ENCODE data around the gene ELP5. TPM values are rescaled to one million over a fixed set of nuclear protein-coding genes. Genes with fewer than 3 reads are reported as not detected.

The ELP5 gene
- total RNA-seq, 1 donor from 2014 or later, result 27.5 TPM

DNA sequence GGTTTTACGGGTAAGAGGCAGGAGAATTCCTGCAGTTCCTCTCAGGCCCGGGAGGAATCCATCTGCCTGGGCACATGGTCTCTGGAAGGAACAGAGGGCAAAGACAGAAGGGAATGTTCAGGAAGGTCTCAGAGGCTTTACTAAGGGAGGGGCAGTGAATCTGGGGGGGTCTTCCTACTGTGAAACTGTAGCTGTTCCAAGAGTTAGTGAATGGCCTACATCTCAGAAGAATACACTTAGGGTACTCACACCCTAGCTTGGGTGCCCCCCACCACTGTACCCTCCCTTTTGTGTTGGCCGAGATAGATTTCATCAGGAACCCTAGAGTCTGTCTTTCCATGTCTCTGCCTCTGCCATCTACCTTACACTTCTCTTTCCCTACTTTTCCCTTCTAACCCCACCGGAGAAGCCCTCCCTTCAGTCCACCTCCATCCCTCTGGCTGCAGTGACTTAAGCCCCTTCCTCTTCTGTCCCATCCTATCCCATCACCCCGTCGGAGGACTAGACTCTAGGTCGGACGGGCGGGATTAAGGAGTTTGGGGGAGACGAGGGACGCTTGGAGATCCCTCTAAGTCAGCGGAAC, 32.7 kb upstream of the ELP5 start:
- DNase-seq, result no peak

DNA sequence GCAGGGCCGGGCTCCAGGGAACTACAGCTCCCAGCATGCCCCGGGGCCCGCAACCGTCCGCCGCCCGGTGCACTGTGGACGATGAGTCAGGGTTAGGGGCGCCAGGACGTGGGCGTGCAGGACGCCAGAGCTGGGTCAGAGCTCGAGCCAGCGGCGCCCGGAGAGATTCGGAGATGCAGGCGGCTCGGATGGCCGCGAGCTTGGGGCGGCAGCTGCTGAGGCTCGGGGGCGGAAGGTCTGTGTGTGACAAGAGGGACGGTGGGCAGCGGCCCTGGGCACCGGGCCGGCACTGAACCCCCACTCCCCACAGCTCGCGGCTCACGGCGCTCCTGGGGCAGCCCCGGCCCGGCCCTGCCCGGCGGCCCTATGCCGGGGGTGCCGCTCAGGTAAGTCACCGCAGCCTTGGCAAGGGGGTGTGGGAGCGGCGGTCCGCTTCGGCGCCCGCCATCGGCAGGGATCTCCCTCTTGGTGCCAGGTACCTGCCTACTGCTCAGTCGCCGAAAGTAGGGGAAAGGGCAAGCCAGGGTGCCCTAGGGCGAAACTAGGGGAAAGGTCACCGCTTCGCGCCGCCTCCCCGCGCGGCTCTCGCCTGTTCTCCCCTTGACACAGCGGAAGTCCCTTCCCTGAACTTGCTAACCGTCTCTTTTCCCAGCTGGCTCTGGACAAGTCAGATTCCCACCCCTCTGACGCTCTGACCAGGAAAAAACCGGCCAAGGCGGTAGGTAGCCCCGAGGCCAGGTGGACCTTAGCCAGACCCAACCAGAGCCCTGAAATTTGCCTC, 32.0 kb upstream of the ELP5 start, which contains the start of the genes ACADVL and DLG4:
TSS of gene ACADVL (plus strand) at position 127 of the 781 bp plus-strand sequence. CDS start at position 174, 47 bp downstream.
TSS of gene DLG4 (minus strand) at position 25 of the 781 bp plus-strand sequence.
- DNase-seq, result peak; percentile 76

DNA sequence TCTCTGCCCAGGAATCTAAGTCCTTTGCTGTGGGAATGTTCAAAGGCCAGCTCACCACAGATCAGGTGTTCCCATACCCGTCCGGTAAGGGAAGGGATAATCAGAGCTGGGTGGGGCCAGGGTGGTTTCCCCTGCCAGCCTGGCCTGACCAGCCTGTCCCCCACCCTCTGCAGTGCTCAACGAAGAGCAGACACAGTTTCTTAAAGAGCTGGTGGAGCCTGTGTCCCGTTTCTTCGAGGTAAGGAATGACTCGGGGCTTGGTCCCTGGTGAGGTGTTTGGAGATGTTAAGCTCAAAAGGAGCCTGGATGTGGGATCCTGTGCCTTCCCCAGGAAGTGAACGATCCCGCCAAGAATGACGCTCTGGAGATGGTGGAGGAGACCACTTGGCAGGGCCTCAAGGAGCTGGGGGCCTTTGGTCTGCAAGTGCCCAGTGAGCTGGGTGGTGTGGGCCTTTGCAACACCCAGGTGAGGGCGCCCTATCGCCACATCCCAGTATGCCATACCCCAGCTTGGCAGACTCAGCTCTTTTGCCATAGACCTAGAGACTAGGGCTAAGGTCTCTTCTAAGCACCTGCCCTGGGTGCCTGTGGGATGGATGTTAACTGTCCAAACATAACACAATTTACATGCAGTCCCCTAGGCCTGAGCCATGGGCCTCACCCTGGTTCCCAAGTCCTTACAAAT, 31.3 kb upstream of the ELP5 start:
- DNase-seq, result no peak

DNA sequence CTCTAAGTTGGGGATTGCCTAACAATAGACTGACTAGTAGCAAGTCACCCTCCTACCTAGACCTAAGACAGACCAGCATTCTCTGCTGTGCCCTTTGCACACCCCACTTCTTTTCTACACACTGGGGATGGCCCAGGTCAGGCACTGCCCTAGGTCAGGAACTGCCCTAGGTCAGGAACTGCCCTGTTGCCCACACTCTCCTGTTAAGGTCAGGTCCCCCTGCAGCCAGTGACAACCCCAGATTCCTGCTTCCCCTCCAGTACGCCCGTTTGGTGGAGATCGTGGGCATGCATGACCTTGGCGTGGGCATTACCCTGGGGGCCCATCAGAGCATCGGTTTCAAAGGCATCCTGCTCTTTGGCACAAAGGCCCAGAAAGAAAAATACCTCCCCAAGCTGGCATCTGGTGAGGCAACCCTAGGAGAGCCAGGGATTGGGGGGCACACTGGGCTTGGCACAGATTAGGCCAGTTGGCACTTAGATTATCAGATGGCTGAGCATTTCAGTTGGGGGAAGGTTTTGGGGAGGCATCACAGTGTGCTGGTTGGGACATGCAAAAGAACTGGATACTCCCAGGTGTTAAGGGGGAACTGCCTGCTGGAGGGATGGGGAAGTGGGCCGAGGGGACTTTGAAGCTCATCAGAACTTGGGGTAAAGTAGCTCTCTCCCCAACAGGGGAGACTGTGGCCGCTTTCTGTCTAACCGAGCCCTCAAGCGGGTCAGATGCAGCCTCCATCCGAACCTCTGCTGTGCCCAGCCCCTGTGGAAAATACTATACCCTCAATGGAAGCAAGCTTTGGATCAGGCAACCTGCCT, 30.5 kb upstream of the ELP5 start:
- no peak for DNase-seq

DNA sequence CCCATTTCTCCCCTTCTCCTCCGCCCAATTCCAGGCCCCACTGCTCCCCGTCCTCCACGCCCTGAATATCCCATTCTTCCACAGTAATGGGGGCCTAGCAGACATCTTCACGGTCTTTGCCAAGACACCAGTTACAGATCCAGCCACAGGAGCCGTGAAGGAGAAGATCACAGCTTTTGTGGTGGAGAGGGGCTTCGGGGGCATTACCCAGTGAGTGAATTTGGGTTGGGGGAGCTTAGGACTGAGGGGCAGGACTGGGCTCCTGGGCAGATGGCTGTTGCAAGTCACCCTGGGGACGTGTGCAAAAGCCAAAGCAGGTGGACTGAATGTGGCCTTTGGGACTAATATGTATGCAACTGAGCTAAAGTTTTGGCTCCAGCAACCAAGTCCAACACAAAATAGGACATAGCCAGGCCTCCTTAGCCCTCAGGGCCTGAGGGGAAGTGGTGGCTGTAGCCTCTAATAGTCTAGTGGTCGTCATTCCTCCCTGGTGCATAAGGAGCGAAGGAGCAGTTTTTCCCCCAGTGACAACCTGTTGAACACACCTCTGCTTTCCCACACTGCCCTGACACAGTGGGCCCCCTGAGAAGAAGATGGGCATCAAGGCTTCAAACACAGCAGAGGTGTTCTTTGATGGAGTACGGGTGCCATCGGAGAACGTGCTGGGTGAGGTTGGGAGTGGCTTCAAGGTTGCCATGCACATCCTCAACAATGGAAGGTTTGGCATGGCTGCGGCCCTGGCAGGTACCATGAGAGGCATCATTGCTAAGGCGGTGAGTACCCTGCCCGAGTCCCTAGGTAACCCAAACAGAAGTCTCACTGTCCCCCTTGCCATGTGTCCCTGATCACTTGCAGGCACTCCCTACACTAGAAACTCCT, 29.7 kb upstream of the ELP5 start:
- DNase-seq, result no peak

DNA sequence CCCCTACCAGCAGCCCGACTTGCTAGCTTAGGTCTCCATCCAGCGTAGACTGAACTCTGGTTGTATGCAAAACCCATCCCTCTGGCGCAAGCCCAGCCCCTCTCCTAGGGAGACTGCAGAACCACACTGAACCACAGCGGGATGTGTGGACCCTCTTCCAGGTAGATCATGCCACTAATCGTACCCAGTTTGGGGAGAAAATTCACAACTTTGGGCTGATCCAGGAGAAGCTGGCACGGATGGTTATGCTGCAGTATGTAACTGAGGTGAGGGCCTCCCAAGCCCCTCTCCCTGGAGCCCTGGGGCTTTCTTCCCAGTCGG, 29.1 kb upstream of the ELP5 start:
- no peak for DNase-seq

DNA sequence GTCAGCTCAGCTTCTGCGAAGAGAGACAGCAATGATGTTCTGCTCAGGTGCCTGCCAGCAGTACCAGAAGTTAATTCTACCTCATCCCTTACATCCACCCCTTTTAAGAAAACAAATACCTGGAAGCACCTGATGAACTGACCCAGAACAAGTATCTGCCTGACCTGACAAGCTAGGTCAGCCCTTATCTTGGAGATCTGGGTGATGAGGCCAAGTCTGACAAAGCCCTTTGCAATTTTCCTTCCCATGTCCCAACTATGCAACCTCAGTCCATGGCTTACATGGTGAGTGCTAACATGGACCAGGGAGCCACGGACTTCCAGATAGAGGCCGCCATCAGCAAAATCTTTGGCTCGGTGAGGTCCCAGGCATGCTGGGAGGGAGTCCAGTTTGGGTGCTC, 28.6 kb upstream of the ELP5 start:
- DNase-seq, result no peak

DNA sequence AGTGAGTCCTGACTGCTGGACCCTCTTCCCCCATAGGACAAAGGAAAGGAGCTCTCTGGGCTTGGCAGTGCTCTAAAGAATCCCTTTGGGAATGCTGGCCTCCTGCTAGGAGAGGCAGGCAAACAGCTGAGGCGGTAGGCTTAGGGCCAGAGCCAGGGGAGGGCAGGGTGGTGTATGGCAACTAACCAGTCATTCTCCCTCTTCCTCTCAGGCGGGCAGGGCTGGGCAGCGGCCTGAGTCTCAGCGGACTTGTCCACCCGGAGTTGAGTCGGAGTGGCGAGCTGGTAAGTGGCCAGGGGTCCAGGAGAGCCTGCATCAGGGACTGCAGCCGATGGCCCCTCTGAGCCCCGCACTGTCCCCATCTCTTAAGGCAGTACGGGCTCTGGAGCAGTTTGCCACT, 27.9 kb upstream of the ELP5 start:
- no peak for DNase-seq

DNA sequence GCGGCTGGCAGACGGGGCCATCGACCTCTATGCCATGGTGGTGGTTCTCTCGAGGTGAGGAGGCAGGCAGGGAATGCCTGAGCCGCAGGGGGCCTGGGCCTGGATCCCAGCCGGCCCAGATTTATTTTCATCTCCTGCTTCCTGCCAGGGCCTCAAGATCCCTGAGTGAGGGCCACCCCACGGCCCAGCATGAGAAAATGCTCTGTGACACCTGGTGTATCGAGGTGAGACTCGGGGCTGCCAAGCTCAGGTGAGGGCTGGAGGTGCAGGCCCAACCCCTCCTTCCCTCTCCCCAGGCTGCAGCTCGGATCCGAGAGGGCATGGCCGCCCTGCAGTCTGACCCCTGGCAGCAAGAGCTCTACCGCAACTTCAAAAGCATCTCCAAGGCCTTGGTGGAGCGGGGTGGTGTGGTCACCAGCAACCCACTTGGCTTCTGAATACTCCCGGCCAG, 27.3 kb upstream of the ELP5 start:
- no peak for DNase-seq

DNA sequence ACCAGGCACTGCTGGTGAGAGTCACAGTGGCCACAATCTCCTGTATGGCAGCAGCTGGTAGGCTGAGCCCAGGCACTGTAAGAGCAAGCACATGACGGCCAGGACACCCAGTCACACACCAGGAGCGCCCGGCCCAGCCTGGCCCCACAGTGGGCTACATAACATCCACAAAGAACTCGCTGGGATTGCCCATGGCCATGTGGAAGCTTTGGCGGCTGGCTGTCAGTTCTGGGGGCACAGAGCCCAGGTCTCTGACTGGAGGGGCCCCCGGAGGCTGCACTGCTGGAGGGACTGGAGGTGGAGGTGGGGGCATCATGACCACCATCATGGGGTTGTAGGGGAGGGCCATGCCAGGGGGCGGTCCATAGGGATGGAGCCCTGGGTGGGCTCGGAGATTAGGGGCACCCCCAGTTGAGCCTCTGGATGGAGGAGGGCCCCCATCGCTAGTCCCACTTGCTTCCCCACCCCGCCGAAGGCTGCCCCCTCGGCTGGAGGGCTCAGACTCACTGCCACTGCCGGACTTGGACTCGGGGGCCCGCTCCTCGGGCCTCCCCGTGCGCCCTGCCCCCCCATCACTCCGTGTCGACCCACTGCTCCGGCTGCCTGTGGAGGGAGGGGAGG, 26.2 kb upstream of the ELP5 start:
- DNase-seq, result no peak

DNA sequence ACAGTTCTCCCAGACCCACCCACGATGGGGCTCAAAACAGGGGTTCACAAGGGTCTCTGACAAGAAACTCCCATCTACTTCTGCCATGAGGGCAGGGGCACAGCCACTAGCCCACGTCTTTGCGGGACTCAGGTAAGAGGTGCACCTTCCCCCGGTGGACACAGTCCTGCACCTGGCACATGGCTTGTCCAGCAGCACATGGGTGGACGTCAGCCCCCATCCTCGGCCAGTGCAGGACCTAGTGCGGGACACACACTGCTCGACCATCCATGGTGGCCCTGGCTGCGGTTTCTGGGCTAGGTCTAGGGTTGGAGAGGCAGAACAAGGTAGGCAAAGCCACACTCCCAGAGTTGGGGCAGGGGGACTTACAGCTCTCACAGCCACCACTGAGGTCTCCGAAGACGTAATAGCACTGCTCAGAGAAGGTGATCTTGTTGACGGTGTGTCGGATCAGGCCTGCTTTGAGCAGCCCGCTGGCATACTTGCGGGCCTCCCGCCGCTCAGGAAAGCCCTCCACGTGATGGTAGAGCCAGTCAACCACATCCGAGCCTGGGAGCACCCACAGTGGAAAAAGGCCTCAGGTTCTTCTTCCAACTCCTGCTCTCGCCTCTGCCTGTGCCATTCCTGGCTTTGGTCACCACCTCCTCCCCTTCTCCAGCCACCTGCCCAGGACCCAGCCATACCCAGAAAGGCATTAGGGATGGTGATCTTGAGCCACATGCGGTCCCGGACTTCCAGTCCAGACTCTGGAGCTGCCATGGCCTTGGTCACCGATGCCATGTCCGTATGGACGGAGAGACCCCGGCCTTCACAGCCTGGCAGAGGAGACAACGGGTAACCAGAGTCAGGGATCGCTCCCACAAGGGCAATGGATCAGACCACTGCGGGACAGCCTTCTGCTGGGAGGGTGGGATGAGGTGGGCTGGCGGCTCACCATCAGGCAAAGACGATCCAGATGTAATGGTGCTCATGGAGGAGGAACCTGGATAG, 25.0 kb upstream of the ELP5 start:
- DNase-seq, result no peak

DNA sequence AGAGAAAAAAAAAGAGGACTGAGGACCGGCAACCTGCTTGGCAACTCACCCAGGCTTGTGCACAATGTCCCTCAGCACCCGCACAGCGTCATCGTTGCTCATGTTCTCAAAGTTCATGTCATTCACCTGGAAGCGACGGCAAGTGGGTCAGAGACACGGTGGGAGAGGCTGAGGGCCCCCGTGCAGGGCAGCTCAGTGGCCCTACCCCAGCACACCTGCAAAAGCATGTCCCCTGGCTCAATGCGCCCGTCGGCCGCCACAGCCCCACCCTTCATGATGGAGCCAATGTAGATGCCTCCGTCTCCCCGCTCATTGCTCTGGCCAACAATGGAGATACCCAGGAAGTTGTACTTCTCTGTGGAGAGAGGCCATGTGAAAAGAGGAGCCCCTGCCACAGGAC, 23.1 kb upstream of the ELP5 start:
- DNase-seq, result no peak

DNA sequence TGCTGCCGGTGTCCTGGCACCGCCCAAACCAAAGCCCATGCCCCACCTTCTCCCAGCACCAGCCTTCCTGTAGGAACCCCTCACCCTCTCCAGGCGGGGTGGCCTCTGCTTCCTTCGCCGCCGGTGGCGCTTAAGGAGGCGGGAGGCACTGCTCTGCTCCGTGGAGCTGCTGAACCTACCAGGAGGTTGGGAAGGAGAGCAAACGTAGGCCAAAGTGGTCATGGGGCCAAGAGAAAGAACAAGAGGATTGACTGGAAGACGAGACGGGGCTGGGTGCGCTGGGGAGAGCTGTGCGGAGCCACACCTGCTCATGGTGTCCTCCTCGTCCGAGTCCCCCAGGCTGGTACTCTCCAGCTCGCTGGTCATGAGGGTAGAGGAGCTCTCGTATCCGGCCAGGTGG, 22.5 kb upstream of the ELP5 start:
- DNase-seq, result no peak

DNA sequence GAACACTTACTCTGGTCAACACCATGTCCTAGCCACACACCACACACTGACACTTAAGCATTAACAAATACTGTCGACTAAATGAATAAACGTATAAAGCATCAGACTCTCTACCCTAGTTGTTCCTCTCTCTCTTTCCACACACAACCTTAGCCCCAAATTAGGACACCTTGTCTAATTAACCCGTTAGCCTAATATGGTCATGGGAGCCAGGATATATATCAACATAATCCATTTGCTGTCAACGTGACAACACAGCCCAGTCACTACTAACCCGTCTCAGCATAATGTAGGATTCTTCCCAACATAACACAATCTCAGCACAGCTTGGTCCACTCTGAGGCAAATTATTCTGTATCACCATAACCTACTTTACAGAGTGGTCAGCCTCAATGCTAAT, 19.9 kb upstream of the ELP5 start:
- no peak for DNase-seq

DNA sequence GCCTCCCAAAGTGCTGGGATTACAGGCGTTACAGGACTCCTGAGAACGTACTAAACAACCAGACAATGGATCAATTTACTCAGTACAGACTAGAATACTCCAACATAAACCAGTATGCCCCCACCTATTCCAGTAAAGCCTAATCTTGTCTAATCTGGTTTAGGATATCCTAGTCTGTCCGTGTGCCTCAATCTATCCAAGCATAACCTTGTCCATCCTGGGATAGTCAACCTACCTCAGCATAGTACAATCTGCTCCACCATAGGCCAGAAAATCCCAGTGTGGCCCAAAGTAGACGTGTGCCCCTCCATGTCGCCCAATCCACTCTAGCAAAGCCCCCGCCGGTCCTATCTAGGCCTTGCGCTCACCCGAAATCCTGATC, 18.3 kb upstream of the ELP5 start:
- DNase-seq, result no peak

DNA sequence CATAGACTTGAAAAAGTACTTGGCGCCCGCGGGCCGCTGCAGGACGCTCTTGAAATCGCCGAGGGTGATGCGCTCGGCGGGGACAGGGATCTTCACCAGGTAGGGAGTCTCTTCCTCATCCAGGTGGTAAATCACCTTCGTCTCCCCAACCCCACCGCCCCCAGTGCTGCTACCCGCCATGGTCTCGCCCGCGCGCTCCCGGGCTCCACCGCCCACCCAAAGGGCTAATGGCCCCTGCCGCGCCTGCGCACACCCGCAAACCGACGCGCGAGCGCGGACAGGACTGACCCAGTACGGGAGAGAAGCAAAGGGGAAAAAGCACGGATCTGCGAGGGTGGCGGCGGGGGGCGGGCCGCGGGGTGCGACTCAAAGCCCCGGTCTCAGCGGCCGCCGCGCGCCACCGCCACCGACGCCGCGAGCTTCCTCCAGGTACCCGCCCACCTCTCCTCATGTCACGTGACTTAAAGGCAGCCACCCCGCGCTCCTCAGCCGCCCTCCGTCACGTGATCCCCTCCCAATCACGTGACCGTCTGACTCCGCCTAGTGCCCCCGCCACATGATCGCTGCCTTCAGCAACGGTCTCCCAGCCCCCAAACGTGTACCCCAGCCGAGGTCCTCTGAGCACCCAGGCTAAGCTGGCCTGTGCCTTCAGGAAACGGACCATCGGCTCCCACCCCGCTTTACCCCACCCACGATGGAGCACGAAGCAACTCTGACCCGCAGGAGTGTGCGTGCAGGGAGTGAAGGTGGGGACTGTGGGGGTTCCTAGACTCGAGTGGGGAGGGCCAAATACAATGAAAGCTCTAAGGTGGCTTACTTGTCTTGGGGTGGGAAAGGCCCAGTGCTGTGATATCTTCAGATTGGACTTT, 17.7 kb upstream of the ELP5 start, which contains the start of gene DVL2:
TSS of gene DVL2 (minus strand) at position 435 of the 869 bp plus-strand sequence. CDS start at position 180, 255 bp downstream.
- DNase-seq, result peak; percentile 95

DNA sequence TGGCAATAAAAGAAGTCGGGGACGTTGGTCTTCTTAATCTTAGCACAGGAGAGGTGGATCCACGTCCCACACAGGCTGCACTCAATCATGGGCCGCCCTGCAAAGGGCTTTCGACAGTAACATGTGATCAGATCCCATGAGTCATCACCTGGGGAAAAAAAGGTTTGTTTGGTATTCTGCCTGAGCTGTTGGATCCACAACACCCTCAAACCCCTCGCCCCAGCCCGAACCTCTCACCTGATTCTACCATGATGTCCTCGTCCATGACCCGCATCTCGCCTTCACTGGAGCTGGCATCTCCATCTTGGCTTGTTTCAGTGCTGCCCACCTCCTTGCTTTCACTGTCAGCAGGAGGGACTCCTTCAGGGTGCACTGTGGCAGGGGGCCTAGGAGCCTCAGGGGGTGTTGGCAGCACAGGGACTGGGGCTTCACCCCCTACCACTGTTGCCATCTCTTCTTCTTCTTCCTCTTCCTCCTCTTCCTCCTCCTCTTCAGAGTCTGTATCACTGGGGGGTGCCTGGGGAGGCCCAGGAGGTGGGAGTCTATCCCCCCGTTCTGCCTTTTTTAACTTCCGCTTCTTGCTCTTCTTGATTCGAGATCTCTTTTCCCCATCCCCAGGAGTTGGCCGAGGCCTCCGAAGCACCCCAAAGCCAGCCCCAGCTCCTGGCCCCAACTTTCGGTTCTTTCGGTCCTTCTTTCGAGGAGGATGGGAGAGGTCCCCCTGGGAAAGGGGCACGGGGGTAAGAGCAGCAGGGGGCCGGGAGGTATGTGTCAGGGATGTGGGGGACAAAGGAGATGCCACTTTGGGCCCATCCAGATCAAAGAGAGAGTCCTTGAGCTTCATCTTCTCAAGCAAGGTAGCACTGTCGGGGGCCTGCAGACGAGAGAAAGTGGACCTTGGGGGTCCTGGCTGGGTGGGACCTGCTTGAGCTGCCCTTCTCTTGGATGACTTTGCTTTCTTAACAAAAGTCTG, 16.0 kb upstream of the ELP5 start:
- DNase-seq, result no peak

Measured in skin of body (tissue), 2 donors.